Activated CD8-positive, alpha-beta memory T cell treated with anti-CD3 and anti-CD28 coated beads for 48 hours (primary cell): ENCODE data around the gene RFT1.
A peak's percentile ranks its signal among the peaks of the same experiment; 100 is the strongest.

Experiments
- DNase-seq, 3 experiments: peaks; one replicate each; pipeline ENCODE4 v3.0.0-alpha.2; 2020; ENCODE audit warnings: low read depth in 2 of 3, low spot score in 2 of 3

The RFT1 gene

GRCh38 chr3:53150247-53151085 lies 20.2 kb upstream of the RFT1 start:
- no peak for DNase-seq

GRCh38 chr3:53149699-53150098 lies 19.5 kb upstream of the RFT1 start:
- DNase-seq, result no peak

GRCh38 chr3:53149006-53149690 lies 18.9 kb upstream of the RFT1 start:
- no peak for DNase-seq

- no peak for DNase-seq
These were observed 17.7 kb upstream of the RFT1 start for GRCh38 chr3:53147903-53148400.

GRCh38 chr3:53147151-53147902 lies 17.1 kb upstream of the RFT1 start:
- no peak for DNase-seq

- no peak for DNase-seq
These were observed 16.2 kb upstream of the RFT1 start for GRCh38 chr3:53146319-53146891.

GRCh38 chr3:53145713-53146080 lies 15.5 kb upstream of the RFT1 start:
- DNase-seq, result no peak

- DNase-seq, result no peak
These were observed 14.9 kb upstream of the RFT1 start for GRCh38 chr3:53144862-53145712.

- no peak for DNase-seq
These were observed 14.2 kb upstream of the RFT1 start for GRCh38 chr3:53144446-53144845.

GRCh38 chr3:53142986-53143385 lies 12.8 kb upstream of the RFT1 start:
- DNase-seq, result no peak

GRCh38 chr3:53140847-53141845 lies 10.9 kb upstream of the RFT1 start:
- DNase-seq, result no peak

GRCh38 chr3:53139906-53140846 lies 9.9 kb upstream of the RFT1 start:
- DNase-seq, result no peak

- no peak for DNase-seq
These were observed 7.7 kb upstream of the RFT1 start for GRCh38 chr3:53137835-53138446.

- DNase-seq, result no peak
These were observed 7.0 kb upstream of the RFT1 start for GRCh38 chr3:53137221-53137620.

GRCh38 chr3:53134631-53135232 lies 4.5 kb upstream of the RFT1 start:
- DNase-seq, result peak in 2 of 3 experiments; percentile 36 to 45

GRCh38 chr3:53132347-53132746 lies 2.1 kb upstream of the RFT1 start:
- no peak for DNase-seq

GRCh38 chr3:53131096-53131495 lies 861 bp upstream of the RFT1 start:
- DNase-seq, result no peak
